ENCODE measurements around the gene CD58. TPM values are rescaled to one million over a fixed set of nuclear protein-coding genes. Genes with fewer than 3 reads are reported as not detected.

CD58 gene
- total RNA-seq, 1 experiment from 2014 or later, result 23.6 TPM

GRCh38 chr1:116501870-116502244 lies 69.0 kb downstream of the CD58 start:
- no peaks in the 10 kb centered on the region for H3K9me2 ChIP-seq (ENCODE audit: insufficient read depth)
- intact Hi-C loops (cut with micrococcal nuclease; ENCODE audit: unreplicated experiment), result no loop called here
- no peak overlapping the region for H3K4me3 ChIP-seq
- ChIA-PET CTCF (no interaction called here), POLR2A (ENCODE audit: unreplicated experiment) (interaction anchor here (0.5 to 0.7 kb wide), 2 partner anchors 107 to 441 kb away, joined by 3 read pairs; no protein-coding TSS in a partner anchor)
- no peaks in the 10 kb centered on the region for H3K79me2 ChIP-seq (ENCODE audit: low read depth)
- BruUV-seq (replicated peaks), result no TSS peak
- no peak for TF ChIP-seq EZH2 (IDR thresholded peaks at IDR 0.05; ENCODE audit: low read depth)
- TF ChIP-seq CTCF (conservative IDR thresholded peaks at IDR 0.05), result no peak
- H3K9me3 ChIP-seq (ENCODE audit: insufficient read depth, low read depth), result no peaks in the 10 kb centered on the region
- peaks cover 40% of the 10 kb centered on the region for H3F3A ChIP-seq (ENCODE audit: insufficient read depth, low read depth)
- H3K36me3 ChIP-seq (ENCODE audit: low read depth), result no peaks in the 10 kb centered on the region
- no peaks in the 10 kb centered on the region for H3K27me3 ChIP-seq (ENCODE audit: insufficient read depth, low read depth)
- peaks cover 67% of the 10 kb centered on the region for H3K4me1 ChIP-seq (replicated peaks; ENCODE audit: insufficient read depth)
- no peaks in the 10 kb centered on the region for H4K20me1 ChIP-seq (ENCODE audit: insufficient read depth)
- H2AFZ ChIP-seq, result no peak overlapping the region
- DNase-seq, result no peak
- no peak overlapping the region for H3K27ac ChIP-seq
- H3K4me2 ChIP-seq, result no peak overlapping the region

- ChIA-PET CTCF (interaction anchor here (1.5 kb wide), 1 partner anchor 362 kb away, joined by 5 read pairs; no protein-coding TSS in a partner anchor), POLR2A (ENCODE audit: unreplicated experiment) (interaction anchor here (0.5 kb wide), 1 partner anchor 106 kb away, joined by 3 read pairs; no protein-coding TSS in a partner anchor)
- intact Hi-C loops (cut with micrococcal nuclease; ENCODE audit: unreplicated experiment), result no loop called here
Observed at GRCh38 chr1:116501125-116501869, 69.5 kb downstream of the CD58 start.

More at GRCh38 chr1:116501125-116501869, 69.5 kb downstream of the CD58 start:
- Histone ChIP-seq H3K4me1 (replicated peaks; ENCODE audit: insufficient read depth) (peaks cover 67% of the 10 kb centered on the region), H3K27ac (no peak overlapping the region), H3K79me2 (ENCODE audit: low read depth) (no peaks in the 10 kb centered on the region), H3K9me2 (ENCODE audit: insufficient read depth) (no peaks in the 10 kb centered on the region), H3K27me3 (ENCODE audit: insufficient read depth, low read depth) (no peaks in the 10 kb centered on the region), H3K36me3 (ENCODE audit: low read depth) (no peaks in the 10 kb centered on the region), H4K20me1 (ENCODE audit: insufficient read depth) (no peaks in the 10 kb centered on the region), H2AFZ (no peak overlapping the region), H3K9me3 (ENCODE audit: insufficient read depth, low read depth) (no peaks in the 10 kb centered on the region), H3F3A (ENCODE audit: insufficient read depth, low read depth) (peaks cover 34% of the 10 kb centered on the region), H3K4me3 (no peak overlapping the region), H3K4me2 (no peak overlapping the region)
- no peak for TF ChIP-seq EZH2 (IDR thresholded peaks at IDR 0.05; ENCODE audit: low read depth)
- no peak for TF ChIP-seq CTCF (conservative IDR thresholded peaks at IDR 0.05)
- no peak for DNase-seq
- BruUV-seq (replicated peaks), result no TSS peak
